Activated T-helper 1 cell treated with anti-CD3 and anti-CD28 coated beads, Interleukin-12 subunit alpha, Interleukin-12 subunit beta, Interleukin-2, Interleukin-4 antibody, amounts not matched to agents 30 ng/mL and 10 ng/mL and 1 ng/mL, durations not matched to agents 14 hours and 24 hours and 36 hours (primary cell): ENCODE measurements around the gene ZNF154. TPM values are rescaled to one million over a fixed set of nuclear protein-coding genes. Genes with fewer than 3 reads are reported as not detected.
"Not testable (repeated sequence)": the region's sequence is repeated elsewhere in the genome, so short reads cannot be mapped to it uniquely, and the experiment has no call there.

Experiments used
- DNase-seq: peaks from one replicate; pipeline ENCODE4 v3.0.0; 2021; ENCODE audit warnings: low spot score
- H3K27ac Mint-ChIP-seq: one replicate; pipeline ENCODE4 v1.8.0; 2021; ENCODE audit warnings: mild to moderate bottlenecking, mixed read lengths
- H3K27me3 Mint-ChIP-seq: one replicate; pipeline ENCODE4 v1.8.0; 2022; ENCODE audit warnings: mild to moderate bottlenecking, moderate library complexity, mixed read lengths; ENCODE audit not compliant: insufficient read depth
- H3K36me3 Mint-ChIP-seq: one replicate; pipeline ENCODE4 v1.8.0; 2021; ENCODE audit warnings: low read depth, mixed read lengths
- H3K4me1 Mint-ChIP-seq: one replicate; pipeline ENCODE4 v1.8.0; 2021; ENCODE audit warnings: low read depth, mixed read lengths
- H3K4me3 Mint-ChIP-seq: one replicate; pipeline ENCODE4 v1.8.0; 2021; ENCODE audit warnings: mild to moderate bottlenecking, moderate library complexity, mixed read lengths
- H3K9me3 Mint-ChIP-seq: one replicate; pipeline ENCODE4 v1.8.0; 2021; ENCODE audit warnings: mixed read lengths
- intact Hi-C: fragments of 100-400 bp; cut with micrococcal nuclease; formaldehyde crosslinking; loops from one replicate; pipeline ENCODE4 v1.15.1; 2024
- total RNA-seq: library from RNA; stranded (reverse); gene quantifications from 2 replicates; pipeline ENCODE4 v1.2.3, GENCODE V29; 2022

Gene ZNF154
- 4.6 and 4.7 TPM in 2 replicates for total RNA-seq

- H3K4me1 Mint-ChIP-seq: peaks cover 9% of the 10 kb centered on the region
- H3K27me3 Mint-ChIP-seq: no peaks in the 10 kb centered on the region
- DNase-seq: peak; percentile 21
- peak within 1 kb of the TSS; percentile 87 for H3K27ac Mint-ChIP-seq
- peaks cover 73% of the 10 kb centered on the region for H3K9me3 Mint-ChIP-seq
- peak within 1 kb of the TSS; percentile 92 for H3K4me3 Mint-ChIP-seq
- intact Hi-C loops: loop anchor here (1.0 to 2.0 kb wide), 2 partner anchors 18 to 28 kb away; partner anchors contain the start of genes ZNF551 and ZNF671
- peaks cover 33% of the 10 kb centered on the region for H3K36me3 Mint-ChIP-seq
Observed at GRCh38 chr19:57708641-57709361, at the start of gene ZNF154. Gene ZNF154 (minus strand): TSS chr19:57709204. CDS start chr19:57708971, 233 bp downstream.

GRCh38 chr19:57757941-57758340, 48.9 kb upstream of the ZNF154 start:
- Mint-ChIP-seq H3K27ac (no peak overlapping the region), H3K9me3 (peaks cover 75% of the 10 kb centered on the region), H3K27me3 (no peaks in the 10 kb centered on the region), H3K36me3 (peaks cover 67% of the 10 kb centered on the region), H3K4me1 (no peaks in the 10 kb centered on the region), H3K4me3 (no peak overlapping the region)
- DNase-seq: no peak
- intact Hi-C loops: no loop called here

- intact Hi-C loops: no loop called here
- Mint-ChIP-seq H3K9me3 (peaks cover 90% of the 10 kb centered on the region), H3K27me3 (no peaks in the 10 kb centered on the region), H3K4me3 (no peak overlapping the region), H3K27ac (no peak overlapping the region), H3K36me3 (peaks cover 88% of the 10 kb centered on the region), H3K4me1 (no peaks in the 10 kb centered on the region)
- no peak for DNase-seq
Observed at GRCh38 chr19:57755031-57755430, 46.0 kb upstream of the ZNF154 start.

GRCh38 chr19:57754091-57754673, 45.2 kb upstream of the ZNF154 start:
- intact Hi-C loops: no loop called here
- H3K4me1 Mint-ChIP-seq: no peaks in the 10 kb centered on the region
- no peaks in the 10 kb centered on the region for H3K27me3 Mint-ChIP-seq
- H3K4me3 Mint-ChIP-seq: no peak overlapping the region
- peaks cover 91% of the 10 kb centered on the region for H3K9me3 Mint-ChIP-seq
- H3K27ac Mint-ChIP-seq: no peak overlapping the region
- peaks cover 90% of the 10 kb centered on the region for H3K36me3 Mint-ChIP-seq
- no peak for DNase-seq

- H3K27ac Mint-ChIP-seq: no peak overlapping the region
Observed at GRCh38 chr19:57748029-57748428, 39.0 kb upstream of the ZNF154 start.

GRCh38 chr19:57747472-57747807, 38.4 kb upstream of the ZNF154 start:
- peaks cover 54% of the 10 kb centered on the region for H3K36me3 Mint-ChIP-seq
- no peaks in the 10 kb centered on the region for H3K27me3 Mint-ChIP-seq
- intact Hi-C loops: loop anchor here (2.0 kb wide), 1 partner anchor 507 kb away; the partner anchor contains the start of gene ZNF805
- H3K4me3 Mint-ChIP-seq: peak overlapping the region; percentile 90
- H3K4me1 Mint-ChIP-seq: peaks cover 12% of the 10 kb centered on the region
- H3K9me3 Mint-ChIP-seq: peaks cover 73% of the 10 kb centered on the region
- H3K27ac Mint-ChIP-seq: peak overlapping the region; percentile 93
- DNase-seq: no peak

More at GRCh38 chr19:57748029-57748428, 39.0 kb upstream of the ZNF154 start:
- intact Hi-C loops: no loop called here
- no peaks in the 10 kb centered on the region for H3K27me3 Mint-ChIP-seq
- H3K4me3 Mint-ChIP-seq: peak overlapping the region; percentile 37
- H3K9me3 Mint-ChIP-seq: peaks cover 78% of the 10 kb centered on the region
- H3K36me3 Mint-ChIP-seq: peaks cover 60% of the 10 kb centered on the region
- no peak for DNase-seq
- peaks cover 12% of the 10 kb centered on the region for H3K4me1 Mint-ChIP-seq

GRCh38 chr19:57746580-57747471, 37.8 kb upstream of the ZNF154 start, which contains the start of gene ZNF776:
Gene ZNF776 (plus strand): TSS chr19:57746815. CDS start chr19:57747059, 244 bp downstream.
- Mint-ChIP-seq H3K36me3 (peaks cover 48% of the 10 kb centered on the region), H3K4me3 (peak within 1 kb of the TSS; percentile 90), H3K27ac (peak within 1 kb of the TSS; percentile 93), H3K27me3 (peaks cover 2% of the 10 kb centered on the region), H3K4me1 (peaks cover 12% of the 10 kb centered on the region), H3K9me3 (peaks cover 68% of the 10 kb centered on the region)
- DNase-seq: peak; percentile 79
- intact Hi-C loops: loop anchor here (1.0 to 2.0 kb wide), 13 partner anchors 20 to 506 kb away; partner anchors contain the start of genes ZNF134, ZNF17, ZNF211 and ZNF329

- H3K27ac Mint-ChIP-seq, H3K9me3 Mint-ChIP-seq, DNase-seq, H3K4me3 Mint-ChIP-seq, H3K4me1 Mint-ChIP-seq, H3K36me3 Mint-ChIP-seq, H3K27me3 Mint-ChIP-seq: not testable (repeated sequence)
- intact Hi-C loops: loop anchor here (1.0 kb wide), 1 partner anchor 417 kb away; no protein-coding TSS in a partner anchor
Observed at GRCh38 chr19:57738770-57739169, 29.8 kb upstream of the ZNF154 start.

- DNase-seq: peak; percentile 13
- H3K9me3 Mint-ChIP-seq, H3K4me1 Mint-ChIP-seq, H3K36me3 Mint-ChIP-seq, H3K27me3 Mint-ChIP-seq, H3K27ac Mint-ChIP-seq, H3K4me3 Mint-ChIP-seq: not testable (repeated sequence)
- intact Hi-C loops: loop anchor here (1.0 kb wide), 1 partner anchor 417 kb away; no protein-coding TSS in a partner anchor
Observed at GRCh38 chr19:57738320-57738719, 29.3 kb upstream of the ZNF154 start.

GRCh38 chr19:57720878-57721277, 11.9 kb upstream of the ZNF154 start:
- Mint-ChIP-seq H3K4me3 (no peak overlapping the region), H3K4me1 (no peaks in the 10 kb centered on the region), H3K9me3 (peaks cover 76% of the 10 kb centered on the region), H3K36me3 (peaks cover 52% of the 10 kb centered on the region), H3K27me3 (no peaks in the 10 kb centered on the region), H3K27ac (no peak overlapping the region)
- intact Hi-C loops: no loop called here
- DNase-seq: no peak

GRCh38 chr19:57719901-57720519, 11.0 kb upstream of the ZNF154 start:
- no peak for DNase-seq
- intact Hi-C loops: no loop called here
- peaks cover 80% of the 10 kb centered on the region for H3K9me3 Mint-ChIP-seq
- no peaks in the 10 kb centered on the region for H3K4me1 Mint-ChIP-seq
- H3K36me3 Mint-ChIP-seq: peaks cover 52% of the 10 kb centered on the region
- no peak overlapping the region for H3K4me3 Mint-ChIP-seq
- H3K27ac Mint-ChIP-seq: no peak overlapping the region
- no peaks in the 10 kb centered on the region for H3K27me3 Mint-ChIP-seq

- DNase-seq: no peak
- no peaks in the 10 kb centered on the region for H3K4me1 Mint-ChIP-seq
- intact Hi-C loops: no loop called here
- peaks cover 80% of the 10 kb centered on the region for H3K9me3 Mint-ChIP-seq
- no peak overlapping the region for H3K4me3 Mint-ChIP-seq
- no peaks in the 10 kb centered on the region for H3K27me3 Mint-ChIP-seq
- peaks cover 48% of the 10 kb centered on the region for H3K36me3 Mint-ChIP-seq
- H3K27ac Mint-ChIP-seq: no peak overlapping the region
Observed at GRCh38 chr19:57719424-57719823, 10.4 kb upstream of the ZNF154 start.
